ENCODE measurements around the gene TTC24. TPM values are rescaled to one million over a fixed set of nuclear protein-coding genes. Genes with fewer than 3 reads are reported as not detected.
"Not testable (repeated sequence)": the region's sequence is repeated elsewhere in the genome, so short reads cannot be mapped to it uniquely, and the experiment has no call there.

Gene TTC24
- total RNA-seq, 2 donors from 2014 or later = not detected

- no peak for TF ChIP-seq CTCF (IDR thresholded peaks at IDR 0.05)
- ATAC-seq (ENCODE audit: insufficient number of reproducible peaks, low FRiP score, low read depth) (no peak), DNase-seq (ENCODE audit: low spot score) (no peak)
- H3K4me1 ChIP-seq (ENCODE audit: control insufficient read depth in 1 of 2, low read depth in 2 of 2) = peaks cover 13 to 22% of the 10 kb centered on the region in 2 donors
- peaks cover 4% of the 10 kb centered on the region for H3K27me3 ChIP-seq (replicated peaks; ENCODE audit: insufficient read depth)
- peak overlapping the region; percentile 69 for H3K4me3 ChIP-seq
- no peak overlapping the region for H3K27ac ChIP-seq
- H3K9me3 ChIP-seq = no peaks in the 10 kb centered on the region
- H3K36me3 ChIP-seq = no peaks in the 10 kb centered on the region
Observed at GRCh38 chr1:156624814-156625435, 45.4 kb downstream of the TTC24 start.

- H3K4me3 ChIP-seq = peak overlapping the region; percentile 69
- H3K27ac ChIP-seq = no peak overlapping the region
- ATAC-seq (ENCODE audit: insufficient number of reproducible peaks, low FRiP score, low read depth) = no peak
- no peaks in the 10 kb centered on the region for H3K9me3 ChIP-seq
- peaks cover 4% of the 10 kb centered on the region for H3K27me3 ChIP-seq (replicated peaks; ENCODE audit: insufficient read depth)
- DNase-seq (ENCODE audit: low spot score) = no peak
- peak; percentile 82 for TF ChIP-seq CTCF (IDR thresholded peaks at IDR 0.05)
- peaks cover 13 to 22% of the 10 kb centered on the region in 2 donors for H3K4me1 ChIP-seq (ENCODE audit: control insufficient read depth in 1 of 2, low read depth in 2 of 2)
- H3K36me3 ChIP-seq = no peaks in the 10 kb centered on the region
Observed at GRCh38 chr1:156625436-156626078, 46.0 kb downstream of the TTC24 start.

GRCh38 chr1:156626079-156626438 is 46.5 kb downstream of the TTC24 start:
- Histone ChIP-seq H3K27me3 (replicated peaks; ENCODE audit: insufficient read depth) (peaks cover 4% of the 10 kb centered on the region), H3K9me3 (no peaks in the 10 kb centered on the region), H3K4me1 (ENCODE audit: control insufficient read depth in 1 of 2, low read depth in 2 of 2) (peaks cover 13 to 22% of the 10 kb centered on the region in 2 donors), H3K4me3 (no peak overlapping the region), H3K36me3 (no peaks in the 10 kb centered on the region), H3K27ac (no peak overlapping the region)
- DNase-seq (ENCODE audit: low spot score) (no peak), ATAC-seq (ENCODE audit: insufficient number of reproducible peaks, low FRiP score, low read depth) (no peak)
- no peak for TF ChIP-seq CTCF (IDR thresholded peaks at IDR 0.05)

GRCh38 chr1:156627313-156627880 is 47.9 kb downstream of the TTC24 start:
- ATAC-seq (ENCODE audit: insufficient number of reproducible peaks, low FRiP score, low read depth) (no peak), DNase-seq (ENCODE audit: low spot score) (no peak)
- Histone ChIP-seq H3K36me3 (no peaks in the 10 kb centered on the region), H3K27me3 (replicated peaks; ENCODE audit: insufficient read depth) (peaks cover 4% of the 10 kb centered on the region), H3K9me3 (no peaks in the 10 kb centered on the region), H3K27ac (no peak overlapping the region), H3K4me3 (no peak overlapping the region), H3K4me1 (ENCODE audit: control insufficient read depth in 1 of 2, low read depth in 2 of 2) (peaks cover 13 to 22% of the 10 kb centered on the region in 2 donors)
- TF ChIP-seq CTCF (IDR thresholded peaks at IDR 0.05) = peak; percentile 39

GRCh38 chr1:156629823-156630449 is 50.4 kb downstream of the TTC24 start:
- Histone ChIP-seq H3K4me1 (ENCODE audit: control insufficient read depth in 1 of 2, low read depth in 2 of 2) (peaks cover 7 to 10% of the 10 kb centered on the region in 2 donors), H3K9me3 (no peaks in the 10 kb centered on the region), H3K27ac (no peak overlapping the region), H3K27me3 (replicated peaks; ENCODE audit: insufficient read depth) (no peaks in the 10 kb centered on the region), H3K4me3 (no peak overlapping the region), H3K36me3 (no peaks in the 10 kb centered on the region)
- no peak for TF ChIP-seq CTCF (IDR thresholded peaks at IDR 0.05)
- no peak for ATAC-seq (ENCODE audit: insufficient number of reproducible peaks, low FRiP score, low read depth)
- DNase-seq (ENCODE audit: low spot score) = no peak

GRCh38 chr1:156631152-156631551 is 51.6 kb downstream of the TTC24 start:
- not testable (repeated sequence) for H3K36me3 ChIP-seq; ATAC-seq (ENCODE audit: insufficient number of reproducible peaks, low FRiP score, low read depth); H3K27ac ChIP-seq; DNase-seq (ENCODE audit: low spot score); H3K9me3 ChIP-seq; H3K27me3 ChIP-seq (replicated peaks; ENCODE audit: insufficient read depth); H3K4me1 ChIP-seq (ENCODE audit: control insufficient read depth in 1 of 2, low read depth in 2 of 2); H3K4me3 ChIP-seq
